ENCODE data around the gene CBFA2T3. TPM values are rescaled to one million over a fixed set of nuclear protein-coding genes. Genes with fewer than 3 reads are reported as not detected.

The CBFA2T3 gene
- total and polyA plus RNA-seq, 8 donors = 3.8 to 10.4 (median 5.4) TPM

- Histone ChIP-seq H3K27ac (no peak overlapping the region), H3K4me1 (peaks cover 0 to 9% of the 10 kb centered on the region in 2 donors), H3K27me3 (peaks cover 6 to 54% of the 10 kb centered on the region in 2 donors), H3K36me3 (no peaks in the 10 kb centered on the region), H3K9me3 (peaks cover 4 to 28% of the 10 kb centered on the region in 2 donors), H3K4me3 (no peak overlapping the region)
- DNase-seq (no peak), ATAC-seq (no peak)
- no peak for TF ChIP-seq CTCF (IDR thresholded peaks at IDR 0.05)
- intact Hi-C loops (cut with DNase I) = no loop called here
These were observed 22.6 kb upstream of the CBFA2T3 start for GRCh38 chr16:88999457-89000206.

- Histone ChIP-seq H3K4me3 (no peak overlapping the region), H3K9me3 (peaks cover 4 to 23% of the 10 kb centered on the region in 2 donors), H3K4me1 (peaks cover 0 to 5% of the 10 kb centered on the region in 2 donors), H3K36me3 (no peaks in the 10 kb centered on the region), H3K27me3 (peaks cover 0 to 56% of the 10 kb centered on the region in 2 donors), H3K27ac (no peak overlapping the region)
- DNase-seq (peak in 1 of 4 donors; percentile 59), ATAC-seq (no peak)
- intact Hi-C loops (cut with DNase I) = no loop called here
- no peak for TF ChIP-seq CTCF (IDR thresholded peaks at IDR 0.05)
These were observed 18.9 kb upstream of the CBFA2T3 start for GRCh38 chr16:88995746-88996535.

GRCh38 chr16:88995194-88995593 is 18.2 kb upstream of the CBFA2T3 start:
- H3K4me3 ChIP-seq = no peak overlapping the region
- H3K27me3 ChIP-seq = peaks cover 0 to 53% of the 10 kb centered on the region in 2 donors
- TF ChIP-seq CTCF (IDR thresholded peaks at IDR 0.05) = no peak

GRCh38 chr16:88994695-88995094 is 17.7 kb upstream of the CBFA2T3 start:
- Histone ChIP-seq H3K4me1 (peaks cover 0 to 5% of the 10 kb centered on the region in 2 donors), H3K36me3 (no peaks in the 10 kb centered on the region), H3K4me3 (no peak overlapping the region), H3K27ac (no peak overlapping the region), H3K27me3 (peaks cover 0 to 55% of the 10 kb centered on the region in 2 donors), H3K9me3 (peaks cover 4 to 18% of the 10 kb centered on the region in 2 donors)
- intact Hi-C loops (cut with DNase I) = no loop called here
- ATAC-seq (no peak), DNase-seq (peak in 1 of 4 donors; percentile 8)
- TF ChIP-seq CTCF (IDR thresholded peaks at IDR 0.05) = no peak

More at GRCh38 chr16:88995194-88995593, 18.2 kb upstream of the CBFA2T3 start:
- peak in 1 of 4 donors; percentile 54 for DNase-seq
- Histone ChIP-seq H3K27ac (no peak overlapping the region), H3K9me3 (peaks cover 4 to 18% of the 10 kb centered on the region in 2 donors), H3K36me3 (no peaks in the 10 kb centered on the region), H3K4me1 (peaks cover 0 to 5% of the 10 kb centered on the region in 2 donors)
- no peak for ATAC-seq
- intact Hi-C loops (cut with DNase I) = no loop called here
